Measurements from ENCODE around the gene FHAD1.

FHAD1 gene

GRCh38 chr1:15349133-15349532 lies 102.1 kb downstream of the FHAD1 start:
- TF ChIP-seq CTCF (IDR thresholded peaks at IDR 0.05; ENCODE audit: low read depth, low read length) (no peak), EZH2phosphoT487 (IDR thresholded peaks at IDR 0.05; ENCODE audit: low read depth) (no peak)
- no peaks in the 10 kb centered on the region for H3K79me2 ChIP-seq (ENCODE audit: low read length)
- H3K36me3 ChIP-seq (replicated peaks; ENCODE audit: low read depth, low read length), result no peaks in the 10 kb centered on the region
- no peak overlapping the region for H3K4me3 ChIP-seq (ENCODE audit: low read length)
- H3K4me1 ChIP-seq (ENCODE audit: low read length), result peaks cover 13% of the 10 kb centered on the region
- H3K27me3 ChIP-seq (ENCODE audit: low read depth, low read length), result peaks cover 2% of the 10 kb centered on the region; the same call in 1 of the 2 replicates
- no peaks in the 10 kb centered on the region for H4K20me1 ChIP-seq (ENCODE audit: insufficient read depth, low read length)
- no peak overlapping the region for H3K27ac ChIP-seq (ENCODE audit: low read length)
- no peak overlapping the region for H2AFZ ChIP-seq (ENCODE audit: low read depth, low read length)
- H3K4me2 ChIP-seq (ENCODE audit: low read length), result no peak overlapping the region
- no peaks in the 10 kb centered on the region for H3K9me3 ChIP-seq (ENCODE audit: insufficient read depth, low read length)
- no peak overlapping the region for H3K9ac ChIP-seq (ENCODE audit: low read length)

- H3K36me3 ChIP-seq (replicated peaks; ENCODE audit: low read depth, low read length), result no peaks in the 10 kb centered on the region
- H3K4me3 ChIP-seq (ENCODE audit: low read length), result no peak overlapping the region
- H3K4me2 ChIP-seq (ENCODE audit: low read length), result no peak overlapping the region
- no peaks in the 10 kb centered on the region for H4K20me1 ChIP-seq (ENCODE audit: insufficient read depth, low read length)
- TF ChIP-seq CTCF (IDR thresholded peaks at IDR 0.05; ENCODE audit: low read depth, low read length) (no peak), EZH2phosphoT487 (IDR thresholded peaks at IDR 0.05; ENCODE audit: low read depth) (no peak)
- H3K9me3 ChIP-seq (ENCODE audit: insufficient read depth, low read length), result no peaks in the 10 kb centered on the region
- H3K27ac ChIP-seq (ENCODE audit: low read length), result no peak overlapping the region
- no peak overlapping the region for H3K9ac ChIP-seq (ENCODE audit: low read length)
- H3K27me3 ChIP-seq (ENCODE audit: low read depth, low read length), result no peaks in the 10 kb centered on the region
- H3K4me1 ChIP-seq (ENCODE audit: low read length), result peaks cover 13% of the 10 kb centered on the region
- no peak overlapping the region for H2AFZ ChIP-seq (ENCODE audit: low read depth, low read length)
- H3K79me2 ChIP-seq (ENCODE audit: low read length), result no peaks in the 10 kb centered on the region
Observed at GRCh38 chr1:15350151-15350550, 103.1 kb downstream of the FHAD1 start.

- H3K4me3 ChIP-seq (ENCODE audit: low read length), result no peak overlapping the region
- H3K27me3 ChIP-seq (ENCODE audit: low read depth, low read length), result no peaks in the 10 kb centered on the region
- H3K79me2 ChIP-seq (ENCODE audit: low read length), result no peaks in the 10 kb centered on the region
- TF ChIP-seq EZH2phosphoT487 (IDR thresholded peaks at IDR 0.05; ENCODE audit: low read depth) (no peak), CTCF (IDR thresholded peaks at IDR 0.05; ENCODE audit: low read depth, low read length) (no peak)
- H2AFZ ChIP-seq (ENCODE audit: low read depth, low read length), result no peak overlapping the region
- H3K4me2 ChIP-seq (ENCODE audit: low read length), result no peak overlapping the region
- H3K36me3 ChIP-seq (replicated peaks; ENCODE audit: low read depth, low read length), result no peaks in the 10 kb centered on the region
- H3K9ac ChIP-seq (ENCODE audit: low read length), result no peak overlapping the region
- H3K27ac ChIP-seq (ENCODE audit: low read length), result no peak overlapping the region
- no peaks in the 10 kb centered on the region for H3K9me3 ChIP-seq (ENCODE audit: insufficient read depth, low read length)
- H4K20me1 ChIP-seq (ENCODE audit: insufficient read depth, low read length), result no peaks in the 10 kb centered on the region
- peaks cover 9% of the 10 kb centered on the region for H3K4me1 ChIP-seq (ENCODE audit: low read length)
Observed at GRCh38 chr1:15350551-15351200, 103.7 kb downstream of the FHAD1 start.

GRCh38 chr1:15351310-15351709 lies 104.3 kb downstream of the FHAD1 start:
- H3K27ac ChIP-seq (ENCODE audit: low read length), result no peak overlapping the region
- no peaks in the 10 kb centered on the region for H3K9me3 ChIP-seq (ENCODE audit: insufficient read depth, low read length)
- TF ChIP-seq CTCF (IDR thresholded peaks at IDR 0.05; ENCODE audit: low read depth, low read length) (no peak), EZH2phosphoT487 (IDR thresholded peaks at IDR 0.05; ENCODE audit: low read depth) (no peak)
- H3K27me3 ChIP-seq (ENCODE audit: low read depth, low read length), result no peaks in the 10 kb centered on the region
- H3K79me2 ChIP-seq (ENCODE audit: low read length), result no peaks in the 10 kb centered on the region
- H3K4me3 ChIP-seq (ENCODE audit: low read length), result no peak overlapping the region
- no peak overlapping the region for H2AFZ ChIP-seq (ENCODE audit: low read depth, low read length)
- H3K4me1 ChIP-seq (ENCODE audit: low read length), result peaks cover 2% of the 10 kb centered on the region
- H3K36me3 ChIP-seq (replicated peaks; ENCODE audit: low read depth, low read length), result no peaks in the 10 kb centered on the region
- H3K9ac ChIP-seq (ENCODE audit: low read length), result no peak overlapping the region
- no peaks in the 10 kb centered on the region for H4K20me1 ChIP-seq (ENCODE audit: insufficient read depth, low read length)
- no peak overlapping the region for H3K4me2 ChIP-seq (ENCODE audit: low read length)
